HFFc6 (cell line): ENCODE measurements around the gene GNA15. TPM values are rescaled to one million over a fixed set of nuclear protein-coding genes. Genes with fewer than 3 reads are reported as not detected.
"Not testable (repeated sequence)": the region's sequence is repeated elsewhere in the genome, so short reads cannot be mapped to it uniquely, and the experiment has no call there.

Source experiments
- DNase-seq: peaks from one replicate; pipeline ENCODE4 v3.0.0-alpha.2; 2018
- H3K27ac Mint-ChIP-seq: 2 replicates; pipeline ENCODE4 v1.8.0; 2020; ENCODE audit warnings: mild to moderate bottlenecking, mixed read lengths
- H3K27me3 Mint-ChIP-seq: 2 replicates; pipeline ENCODE4 v1.8.0; 2021; ENCODE audit warnings: mild to moderate bottlenecking, moderate library complexity, mixed read lengths; ENCODE audit not compliant: insufficient read depth
- H3K36me3 Mint-ChIP-seq: 2 replicates; pipeline ENCODE4 v1.8.0; 2021; ENCODE audit warnings: low read depth, mixed read lengths
- H3K4me1 Mint-ChIP-seq: 2 replicates; pipeline ENCODE4 v1.8.0; 2020; ENCODE audit warnings: low read depth, mixed read lengths
- H3K4me3 Mint-ChIP-seq: 2 replicates; pipeline ENCODE4 v1.8.0; 2020; ENCODE audit warnings: mild to moderate bottlenecking, moderate library complexity, mixed read lengths
- H3K9me3 Mint-ChIP-seq: 2 replicates; pipeline ENCODE4 v1.8.0; 2020; ENCODE audit warnings: mild to moderate bottlenecking, mixed read lengths
- long read RNA-seq: library from polyadenylated mRNA; unstranded; transcript quantifications from one replicate; pipeline ENCODE4 v2.0.0, GENCODE V29; 2019
- total RNA-seq, 6 experiments: library from RNA; stranded (reverse); fragmentation: NEBNext Ultra II Directional; extraction: Animal tissue kit (Norgen Biotek cat#: 25700); gene quantifications; 2 replicates in 1 of 6; 3 replicates in 5 of 6; pipeline ENCODE4 v1.2.3, GENCODE V29; 2021
- TF ChIP-seq, protein P1 (sequence below): fragments of 200-600 bp; sonication (generic); IDR thresholded peaks from 2 replicates; pipeline ENCODE4 v1.5.0; 2021; ENCODE audit warnings: antibody characterized with exemption, mild to moderate bottlenecking

GNA15 gene, protein sequence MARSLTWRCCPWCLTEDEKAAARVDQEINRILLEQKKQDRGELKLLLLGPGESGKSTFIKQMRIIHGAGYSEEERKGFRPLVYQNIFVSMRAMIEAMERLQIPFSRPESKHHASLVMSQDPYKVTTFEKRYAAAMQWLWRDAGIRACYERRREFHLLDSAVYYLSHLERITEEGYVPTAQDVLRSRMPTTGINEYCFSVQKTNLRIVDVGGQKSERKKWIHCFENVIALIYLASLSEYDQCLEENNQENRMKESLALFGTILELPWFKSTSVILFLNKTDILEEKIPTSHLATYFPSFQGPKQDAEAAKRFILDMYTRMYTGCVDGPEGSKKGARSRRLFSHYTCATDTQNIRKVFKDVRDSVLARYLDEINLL
- not detected for total RNA-seq
- long read RNA-seq, result 0 reads

DNA sequence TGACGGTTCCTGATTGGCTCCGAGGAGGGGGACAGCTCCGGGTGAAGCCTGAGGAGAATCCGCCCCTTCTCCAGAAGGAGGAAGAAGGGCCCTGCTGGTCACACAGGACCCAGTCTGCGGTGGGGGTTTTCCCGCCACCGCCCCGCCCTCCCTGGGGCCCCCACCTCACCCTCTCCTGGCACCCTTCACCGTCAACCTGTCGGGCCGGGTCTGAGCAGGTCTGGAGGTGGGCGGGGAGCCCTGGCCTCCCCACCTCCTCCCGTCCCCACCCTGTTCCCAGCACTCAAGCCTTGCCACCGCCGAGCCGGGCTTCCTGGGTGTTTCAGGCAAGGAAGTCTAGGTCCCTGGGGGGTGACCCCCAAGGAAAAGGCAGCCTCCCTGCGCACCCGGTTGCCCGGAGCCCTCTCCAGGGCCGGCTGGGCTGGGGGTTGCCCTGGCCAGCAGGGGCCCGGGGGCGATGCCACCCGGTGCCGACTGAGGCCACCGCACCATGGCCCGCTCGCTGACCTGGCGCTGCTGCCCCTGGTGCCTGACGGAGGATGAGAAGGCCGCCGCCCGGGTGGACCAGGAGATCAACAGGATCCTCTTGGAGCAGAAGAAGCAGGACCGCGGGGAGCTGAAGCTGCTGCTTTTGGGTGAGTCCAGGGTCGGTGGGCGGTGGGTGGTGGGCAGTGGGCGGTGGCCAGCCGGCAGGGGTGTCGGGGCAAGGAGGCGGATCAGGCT lies at the start of gene GNA15:
Gene GNA15, plus strand, starts transcription at position 73 of the 723 bp plus-strand sequence. Its CDS starts 418 bp downstream, at position 491.
- Mint-ChIP-seq H3K4me3 (no peak within 1 kb of the TSS), H3K9me3 (peaks cover 7% of the 10 kb centered on the region; the same call in 1 of the 2 replicates), H3K36me3 (peaks cover 9% of the 10 kb centered on the region), H3K4me1 (peaks cover 29% of the 10 kb centered on the region), H3K27me3 (no peaks in the 10 kb centered on the region), H3K27ac (peak within 1 kb of the TSS; percentile 24; the same call in 1 of the 2 replicates)
- DNase-seq, result no peak
- TF ChIP-seq, protein P1, sequence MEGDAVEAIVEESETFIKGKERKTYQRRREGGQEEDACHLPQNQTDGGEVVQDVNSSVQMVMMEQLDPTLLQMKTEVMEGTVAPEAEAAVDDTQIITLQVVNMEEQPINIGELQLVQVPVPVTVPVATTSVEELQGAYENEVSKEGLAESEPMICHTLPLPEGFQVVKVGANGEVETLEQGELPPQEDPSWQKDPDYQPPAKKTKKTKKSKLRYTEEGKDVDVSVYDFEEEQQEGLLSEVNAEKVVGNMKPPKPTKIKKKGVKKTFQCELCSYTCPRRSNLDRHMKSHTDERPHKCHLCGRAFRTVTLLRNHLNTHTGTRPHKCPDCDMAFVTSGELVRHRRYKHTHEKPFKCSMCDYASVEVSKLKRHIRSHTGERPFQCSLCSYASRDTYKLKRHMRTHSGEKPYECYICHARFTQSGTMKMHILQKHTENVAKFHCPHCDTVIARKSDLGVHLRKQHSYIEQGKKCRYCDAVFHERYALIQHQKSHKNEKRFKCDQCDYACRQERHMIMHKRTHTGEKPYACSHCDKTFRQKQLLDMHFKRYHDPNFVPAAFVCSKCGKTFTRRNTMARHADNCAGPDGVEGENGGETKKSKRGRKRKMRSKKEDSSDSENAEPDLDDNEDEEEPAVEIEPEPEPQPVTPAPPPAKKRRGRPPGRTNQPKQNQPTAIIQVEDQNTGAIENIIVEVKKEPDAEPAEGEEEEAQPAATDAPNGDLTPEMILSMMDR, result no peak

DNA sequence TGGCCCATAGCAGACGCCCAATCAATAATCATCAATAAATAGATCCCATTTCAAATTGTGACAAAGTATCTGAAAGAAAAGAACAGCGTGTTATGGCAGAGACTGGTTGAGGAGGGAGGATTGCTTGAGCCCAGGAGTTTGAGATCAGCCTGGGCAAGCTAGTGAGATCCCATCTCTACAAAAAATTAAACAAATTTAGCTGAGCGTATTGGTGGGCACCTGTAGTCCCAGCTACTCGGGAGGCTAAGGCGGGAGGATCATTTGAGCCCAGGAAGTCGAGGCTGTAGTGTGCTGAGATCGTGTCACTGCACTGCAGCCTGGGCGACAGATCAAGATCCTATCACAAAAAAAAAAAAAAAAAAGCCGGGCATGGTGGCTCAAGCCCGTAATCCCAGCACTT lies 48.1 kb upstream of the GNA15 start:
- no peak overlapping the region for H3K27ac Mint-ChIP-seq
- no peaks in the 10 kb centered on the region for H3K9me3 Mint-ChIP-seq
- H3K4me3 Mint-ChIP-seq, result no peak overlapping the region
- TF ChIP-seq, protein P1, result no peak
- H3K4me1 Mint-ChIP-seq, result no peaks in the 10 kb centered on the region
- H3K36me3 Mint-ChIP-seq, result no peaks in the 10 kb centered on the region
- H3K27me3 Mint-ChIP-seq, result peaks cover 6% of the 10 kb centered on the region
- no peak for DNase-seq

DNA sequence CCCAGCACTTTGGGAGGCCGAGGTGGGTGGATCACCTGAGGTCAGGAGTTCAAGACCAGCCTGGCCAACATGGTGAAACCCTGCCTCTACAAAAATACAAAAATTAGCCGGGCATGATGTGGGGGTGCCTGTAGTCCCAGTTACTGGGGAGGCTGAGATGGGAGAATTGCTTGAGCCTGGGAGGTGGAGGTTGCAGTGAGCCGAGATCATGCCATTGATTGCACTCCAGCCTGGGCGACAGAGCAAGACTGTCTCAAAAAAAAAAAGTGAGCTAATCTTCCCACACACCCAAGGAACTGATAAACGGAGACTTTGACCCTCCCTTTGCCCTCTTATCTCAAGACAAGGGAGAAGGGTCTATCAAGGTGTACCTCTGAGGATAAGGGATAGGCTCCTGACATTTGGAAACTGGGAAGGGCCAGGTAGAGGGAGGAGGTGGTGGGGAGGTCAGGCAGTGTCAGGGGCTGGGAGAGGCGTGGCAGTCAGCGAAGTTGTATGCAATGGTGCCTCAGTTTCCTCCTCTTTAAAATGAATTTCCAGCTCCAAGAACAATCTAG lies 46.5 kb upstream of the GNA15 start:
- H3K36me3 Mint-ChIP-seq, H3K27ac Mint-ChIP-seq, H3K4me1 Mint-ChIP-seq, H3K9me3 Mint-ChIP-seq, H3K27me3 Mint-ChIP-seq, H3K4me3 Mint-ChIP-seq, DNase-seq: not testable (repeated sequence)

DNA sequence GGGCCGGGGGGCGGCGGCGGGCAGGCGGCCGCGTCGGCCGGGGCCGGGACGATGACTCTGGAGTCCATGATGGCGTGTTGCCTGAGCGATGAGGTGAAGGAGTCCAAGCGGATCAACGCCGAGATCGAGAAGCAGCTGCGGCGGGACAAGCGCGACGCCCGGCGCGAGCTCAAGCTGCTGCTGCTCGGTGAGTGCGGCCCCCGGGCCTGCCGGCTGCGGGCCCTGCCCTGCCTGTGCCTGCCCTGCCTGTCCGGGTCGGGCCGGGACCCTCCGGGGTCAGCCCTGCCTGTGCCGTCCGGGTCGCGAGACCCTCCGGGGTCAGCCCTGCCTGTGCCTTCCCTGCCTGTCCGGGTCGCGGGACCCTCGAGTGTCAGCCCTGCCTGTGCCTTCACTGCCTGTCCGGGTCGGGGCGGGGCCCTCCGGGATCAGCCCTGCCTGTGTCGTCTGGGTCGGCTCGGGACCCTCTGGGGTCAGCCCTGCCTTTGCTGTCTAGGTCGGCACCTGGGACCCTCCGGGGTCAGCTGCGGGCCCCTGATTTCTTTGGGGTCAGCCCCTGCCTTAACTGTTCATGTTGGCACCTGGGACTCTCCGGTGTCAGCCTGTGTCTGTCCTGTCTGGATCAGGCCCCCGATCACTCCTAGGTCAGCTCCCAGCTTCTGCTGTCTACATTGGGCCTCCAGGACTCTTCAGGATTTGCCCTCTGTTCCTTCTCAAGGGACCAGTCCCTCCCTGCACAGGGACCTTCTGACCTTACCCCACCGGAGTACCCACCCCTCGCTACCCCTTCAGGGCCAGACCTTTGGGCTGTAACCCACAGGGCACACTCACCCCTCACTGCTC lies 41.0 kb upstream of the GNA15 start:
- Mint-ChIP-seq H3K36me3 (no peaks in the 10 kb centered on the region), H3K9me3 (no peaks in the 10 kb centered on the region), H3K27me3 (no peaks in the 10 kb centered on the region), H3K4me1 (peaks cover 27% of the 10 kb centered on the region), H3K4me3 (peak overlapping the region; percentile 95), H3K27ac (peak overlapping the region; percentile 78)
- TF ChIP-seq, protein P1, result no peak
- DNase-seq, result peak; percentile 11

DNA sequence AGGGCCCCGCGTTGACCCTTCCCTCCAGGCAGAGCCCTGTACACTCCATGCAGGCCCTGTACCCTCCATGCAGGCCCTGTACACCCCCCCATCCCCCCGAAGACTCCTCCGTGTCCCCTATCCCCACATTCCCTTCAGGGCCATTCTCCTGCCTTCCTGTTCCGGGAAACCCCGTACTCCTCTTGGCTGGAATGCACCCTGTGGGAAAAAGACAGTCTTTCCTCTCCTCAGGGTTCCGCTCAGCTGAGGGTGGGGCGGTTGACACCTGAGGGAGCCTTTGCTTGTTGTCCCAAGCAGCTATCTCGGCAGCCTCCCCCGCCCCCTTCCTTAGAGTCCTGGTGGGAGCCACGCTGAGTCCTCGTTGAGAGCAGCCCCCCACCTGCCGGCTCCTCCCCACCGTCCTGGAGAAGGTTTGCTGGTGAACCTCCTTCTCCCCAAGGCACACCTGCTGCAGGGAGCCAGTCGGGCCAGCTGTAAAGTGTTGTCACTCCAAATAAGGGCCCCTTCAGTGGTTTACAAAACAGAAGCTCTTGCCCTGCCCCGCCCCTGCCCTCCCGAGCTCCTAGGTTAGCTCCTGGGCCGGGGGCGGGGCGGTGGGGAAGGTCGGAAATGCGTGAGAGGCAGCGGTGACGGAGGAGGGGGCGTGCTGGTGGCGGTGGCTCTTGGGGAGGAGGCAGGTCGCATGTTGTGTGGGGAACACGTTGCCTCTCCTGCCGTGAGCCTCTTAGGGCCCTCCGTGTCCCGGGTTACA lies 40.2 kb upstream of the GNA15 start:
- Mint-ChIP-seq H3K9me3 (no peaks in the 10 kb centered on the region), H3K27me3 (no peaks in the 10 kb centered on the region), H3K4me3 (peak overlapping the region; percentile 95), H3K36me3 (no peaks in the 10 kb centered on the region), H3K27ac (peak overlapping the region; percentile 78), H3K4me1 (peaks cover 27% of the 10 kb centered on the region)
- TF ChIP-seq, protein P1, result no peak
- no peak for DNase-seq
